H1 (cell line): ENCODE results near the gene CBLB. TPM values are rescaled to one million over a fixed set of nuclear protein-coding genes. Genes with fewer than 3 reads are reported as not detected.

Experiments used
- CTCF ChIA-PET: fragments of 300-600 bp; sonication (Branson Sonifier 250); formaldehyde crosslinking; loops from one replicate; lab custom pipeline; 2021; ENCODE audit not compliant: partially characterized antibody; lab: Charles Lee
- POLR2A ChIA-PET: fragments of 300-600 bp; sonication (Branson Sonifier 250); formaldehyde crosslinking; loops from one replicate; lab custom pipeline; 2021; ENCODE audit warnings: inconsistent platforms; ENCODE audit not compliant: partially characterized antibody; lab: Charles Lee
- DNase-seq, 2 experiments: peaks; one replicate each; pipeline versions ENCODE4 v3.0.0 to v3.0.0-alpha.2; 2010 to 2022; ENCODE audit warnings: low spot score in 2 of 2, low read depth in 1 of 2, mixed read lengths in 1 of 2
- FAIRE-seq: peaks from 2 replicates; lab custom pipeline; 2011; peaks lifted over from hg19 to GRCh38; lab: Jason Lieb, UNC
- H2AFZ ChIP-seq: 2 replicates; pipeline ENCODE4 v1.8.1; 2012; ENCODE audit warnings: low read length, inconsistent platforms
- H2AK5ac ChIP-seq: 2 replicates; pipeline ENCODE4 v1.6.1; 2013; ENCODE audit warnings: low read depth, low read length
- H2BK120ac ChIP-seq: replicated peaks from 2 replicates; pipeline ENCODE3; 2013; ENCODE audit warnings: low read depth, low read length, inconsistent platforms
- H2BK12ac ChIP-seq: 2 replicates; pipeline ENCODE4 v1.6.1; 2013; ENCODE audit warnings: low read depth, low read length
- H2BK15ac ChIP-seq: 2 replicates; pipeline ENCODE4 v1.6.1; 2013; ENCODE audit warnings: low read length
- H2BK20ac ChIP-seq: 2 replicates; pipeline ENCODE4 v1.6.1; 2013; ENCODE audit warnings: low read length
- H2BK5ac ChIP-seq: 2 replicates; pipeline ENCODE4 v1.6.1; 2013; ENCODE audit warnings: low read depth, low read length
- H3K14ac ChIP-seq: 2 replicates; pipeline ENCODE4 v1.6.1; 2013; ENCODE audit warnings: inconsistent platforms; ENCODE audit not compliant: insufficient read length
- H3K18ac ChIP-seq: 2 replicates; pipeline ENCODE4 v1.6.1; 2013; ENCODE audit warnings: low read length; ENCODE audit errors: extremely low read depth
- H3K23ac ChIP-seq: 2 replicates; pipeline ENCODE4 v1.6.1; 2013; ENCODE audit warnings: inconsistent platforms; ENCODE audit not compliant: insufficient read length
- H3K23me2 ChIP-seq: 2 replicates; pipeline ENCODE4 v1.6.1; 2013; ENCODE audit warnings: low read depth, low read length
- H3K27ac ChIP-seq: 2 replicates; pipeline ENCODE4 v1.6.1; 2011; ENCODE audit warnings: low read depth, low read length, inconsistent platforms
- H3K27me3 ChIP-seq, 4 experiments: replicated peaks in 1 of 4; 1 replicate in 1 of 4; 2 replicates in 3 of 4; pipeline versions ENCODE4 v1.6.1 to v1.8.1; 2011 to 2013; ENCODE audit warnings: low read length in 3 of 4, mild to moderate bottlenecking in 3 of 4, inconsistent platforms in 2 of 4, mixed read lengths in 2 of 4, moderate library complexity in 1 of 4; ENCODE audit not compliant: control insufficient read depth in 3 of 4, insufficient read depth in 3 of 4; ENCODE audit errors: extremely low read depth in 1 of 4
- H3K36me3 ChIP-seq, 4 experiments: 2 replicates each; pipeline versions ENCODE4 v1.6.1 to v1.8.1; 2011 to 2013; ENCODE audit warnings: mild to moderate bottlenecking in 4 of 4, low read length in 3 of 4, moderate library complexity in 2 of 4, control low read depth in 1 of 4, inconsistent platforms in 1 of 4; ENCODE audit not compliant: insufficient read depth in 4 of 4, control insufficient read depth in 2 of 4
- H3K4ac ChIP-seq: replicated peaks from 2 replicates; pipeline ENCODE3; 2013; ENCODE audit warnings: low read length, low read depth, mixed read lengths, inconsistent platforms; ENCODE audit not compliant: insufficient read length
- H3K4me1 ChIP-seq, 4 experiments: replicated peaks in 1 of 4; 1 replicate in 1 of 4; 2 replicates in 3 of 4; pipeline versions ENCODE4 v1.6.1 to v1.8.1; 2011 to 2013; ENCODE audit warnings: low read length in 3 of 4, inconsistent platforms in 2 of 4, mixed read lengths in 1 of 4; ENCODE audit not compliant: insufficient read depth in 4 of 4, control insufficient read depth in 3 of 4
- H3K4me2 ChIP-seq, 2 experiments: 2 replicates each; pipeline versions ENCODE4 v1.6.1 to v1.8.1; 2011 to 2013; ENCODE audit warnings: low read depth in 2 of 2, low read length in 2 of 2, control low read depth in 1 of 2, inconsistent platforms in 1 of 2, mild to moderate bottlenecking in 1 of 2; ENCODE audit not compliant: insufficient read depth in 1 of 2
- H3K4me3 ChIP-seq, 4 experiments: fragments of 200-600, 300-600 bp in 1 of 4; sonication (generic), shearing (Covaris generic), sonication (Bioruptor Twin) in 1 of 4; 2 replicates each; pipeline versions ENCODE4 v1.5.1 to v1.8.1; 2011 to 2016; ENCODE audit warnings: low read length in 4 of 4, low read depth in 3 of 4, control low read depth in 2 of 4, inconsistent platforms in 2 of 4, mild to moderate bottlenecking in 2 of 4, mixed read lengths in 1 of 4, moderate library complexity in 1 of 4; ENCODE audit not compliant: insufficient read depth in 2 of 4; ENCODE audit errors: extremely low read depth in 1 of 4
- H3K56ac ChIP-seq: replicated peaks from 2 replicates; pipeline ENCODE3; 2013; ENCODE audit warnings: low read depth, mild to moderate bottlenecking, mixed read lengths, low read length, inconsistent platforms; ENCODE audit not compliant: insufficient read length
- H3K79me1 ChIP-seq: 2 replicates; pipeline ENCODE4 v1.6.1; 2013; ENCODE audit warnings: low read depth, low read length, control low read depth
- H3K79me2 ChIP-seq, 2 experiments: 2 replicates each; pipeline versions ENCODE4 v1.6.1 to v1.8.1; 2012 to 2013; ENCODE audit warnings: low read length in 2 of 2, mild to moderate bottlenecking in 2 of 2, inconsistent platforms in 1 of 2; ENCODE audit not compliant: insufficient read depth in 2 of 2, control insufficient read depth in 1 of 2
- H3K9ac ChIP-seq, 4 experiments: replicated peaks in 1 of 4; 1 replicate in 1 of 4; 2 replicates in 3 of 4; pipeline versions ENCODE4 v1.6.1 to v1.8.1; 2011 to 2013; ENCODE audit warnings: low read depth in 3 of 4, low read length in 3 of 4, control low read depth in 2 of 4, mild to moderate bottlenecking in 2 of 4, moderate library complexity in 2 of 4, inconsistent platforms in 1 of 4; ENCODE audit errors: extremely low read depth in 1 of 4
- H3K9me3 ChIP-seq, 2 experiments: 2 replicates each; pipeline versions ENCODE4 v1.6.1 to v1.8.1; 2012 to 2013; ENCODE audit warnings: mild to moderate bottlenecking in 2 of 2, moderate library complexity in 2 of 2, control low read depth in 1 of 2, inconsistent platforms in 1 of 2, low read depth in 1 of 2, low read length in 1 of 2, mixed read lengths in 1 of 2; ENCODE audit not compliant: insufficient read depth in 2 of 2
- H4K20me1 ChIP-seq, 2 experiments: replicated peaks in 1 of 2; 2 replicates each; pipeline versions ENCODE3 to v1.8.1; 2011 to 2013; ENCODE audit warnings: inconsistent platforms in 2 of 2, low read length in 2 of 2, mild to moderate bottlenecking in 1 of 2; ENCODE audit not compliant: insufficient read depth in 2 of 2, control insufficient read depth in 1 of 2
- H4K5ac ChIP-seq: 2 replicates; pipeline ENCODE4 v1.6.1; 2013; ENCODE audit warnings: low read length, low read depth, mixed read lengths, inconsistent platforms; ENCODE audit not compliant: insufficient read length
- H4K8ac ChIP-seq: 2 replicates; pipeline ENCODE4 v1.8.0; 2013; ENCODE audit warnings: mild to moderate bottlenecking, moderate library complexity, low read length, inconsistent platforms; ENCODE audit not compliant: insufficient read depth; ENCODE audit errors: extremely low read depth
- H4K91ac ChIP-seq: replicated peaks from 2 replicates; pipeline ENCODE3; 2013; ENCODE audit warnings: low read length, mixed read lengths, inconsistent platforms; ENCODE audit not compliant: insufficient read length
- ASH2L ChIP-seq: fragments of 200-600, 300-600 bp; sonication (generic); IDR thresholded peaks from one replicate; pipeline ENCODE4 v1.7.1; 2017; ENCODE audit warnings: low read length
- ATF2 ChIP-seq: IDR thresholded peaks from 2 replicates; pipeline ENCODE4 v1.6.1; 2012; ENCODE audit warnings: low read length, inconsistent platforms
- ATF3 ChIP-seq: IDR thresholded peaks from 2 replicates; pipeline ENCODE4 v1.6.1; 2011; ENCODE audit warnings: low read depth, mild to moderate bottlenecking, low read length; ENCODE audit not compliant: insufficient read depth
- RFX5 ChIP-seq: IDR thresholded peaks from 2 replicates; pipeline ENCODE4 v1.6.1; 2011; ENCODE audit warnings: low read depth, low read length, improper control_type of control experiment, borderline replicate concordance
- SIRT6 ChIP-seq: IDR thresholded peaks from one replicate; pipeline ENCODE4 v1.7.1; 2012; ENCODE audit warnings: low read length, inconsistent platforms
- WGBS, 2 experiments: shearing (Covaris generic) in 1 of 2; methylation state at CpG; one replicate each; pipeline versions ENCODE4 v1.1.6 to v1.1.7; 2013 to 2015; ENCODE audit warnings: low lambda C conversion rate in 2 of 2, mixed read lengths in 2 of 2, inconsistent platforms in 1 of 2, low coverage in 1 of 2, missing lambda C conversion rate in 1 of 2; ENCODE audit not compliant: insufficient replicate concordance in 2 of 2, insufficient coverage in 1 of 2, insufficient read length in 1 of 2; ENCODE audit errors: extremely low coverage in 1 of 2, missing lambda C conversion rate in 1 of 2; 5-methylcytosine and 5-hydroxymethylcytosine counted together
- polyA plus RNA-seq, 7 experiments: library from polyadenylated mRNA; depleted of rRNA in 3 of 7; stranded (reverse) in 5 of 7; unstranded in 2 of 7; fragments of >200 nt in 5 of 7; fragments of 200-250 nt in 2 of 7; gene quantifications; 1 replicate in 5 of 7; 2 replicates in 1 of 7; 4 replicates in 1 of 7; pipeline versions ENCODE4 v1.2.1 to v1.2.3, GENCODE V29; 2011 to 2013; ENCODE audit warnings: missing spikeins in 2 of 7, mixed read lengths in 2 of 7
- total RNA-seq: library from RNA; stranded (reverse); fragmentation: NEBNext Ultra II Directional; extraction: Animal tissue kit (Norgen Biotek cat#: 25700); gene quantifications from 2 replicates; pipeline ENCODE4 v1.2.1, GENCODE V29; 2021

CBLB gene
- total and polyA plus RNA-seq, 2 of the 8 experiments (the other 6 are each of a cell fraction or from before 2014, with no cell fraction given), result 14.5 to 26.0 TPM

GRCh38 chr3:105847452-105847851 is 21.4 kb downstream of the CBLB start:
- no peak overlapping the region for H3K18ac ChIP-seq
- H2AFZ ChIP-seq, result no peak overlapping the region
- 72% methylated on average over 1 of the region's 1 CpG; no CpG with 5 or more reads in 1 of the 2 experiments for WGBS, 2 experiments
- DNase-seq (no peak), FAIRE-seq (no peak)
- H3K14ac ChIP-seq, result no peak overlapping the region
- no peak overlapping the region for H3K9ac ChIP-seq
- no peak overlapping the region for H3K27ac ChIP-seq
- no peaks in the 10 kb centered on the region for H3K79me1 ChIP-seq
- no peak overlapping the region for H4K91ac ChIP-seq
- no peak overlapping the region for H3K4me3 ChIP-seq
- TF ChIP-seq ATF2 (no peak), SIRT6 (no peak), RFX5 (no peak), ASH2L (no peak), ATF3 (no peak)
- no peak overlapping the region for H3K4me2 ChIP-seq
- no peak overlapping the region for H2BK12ac ChIP-seq
- no peak overlapping the region for H3K56ac ChIP-seq
- H4K5ac ChIP-seq, result no peak overlapping the region
- no peak overlapping the region for H2BK5ac ChIP-seq
- H2BK15ac ChIP-seq, result no peak overlapping the region
- ChIA-PET POLR2A (no interaction called here), CTCF (interaction anchor here (0.7 kb wide), 2 partner anchors 515 to 977 kb away, joined by 3 read pairs; no protein-coding TSS in a partner anchor)
- H3K23ac ChIP-seq, result no peak overlapping the region
- no peak overlapping the region for H2AK5ac ChIP-seq
- no peaks in the 10 kb centered on the region; a peak in 1 of 7 replicates for H3K4me1 ChIP-seq
- no peak overlapping the region for H4K8ac ChIP-seq
- no peak overlapping the region for H3K4ac ChIP-seq
- H3K9me3 ChIP-seq, result no peaks in the 10 kb centered on the region
- no peaks in the 10 kb centered on the region; the same call in 1 of the 2 replicates for H3K23me2 ChIP-seq
- no peaks in the 10 kb centered on the region for H3K27me3 ChIP-seq
- H3K36me3 ChIP-seq, result peaks cover 0 to 11% (median 0%) of the 10 kb centered on the region in 4 experiments; a peak in 2 of 8 replicates
- H4K20me1 ChIP-seq, result no peaks in the 10 kb centered on the region
- no peaks in the 10 kb centered on the region for H3K79me2 ChIP-seq
- H2BK120ac ChIP-seq, result no peak overlapping the region
- H2BK20ac ChIP-seq, result no peak overlapping the region
